SK-N-SH (cell line): ENCODE results near the gene ITIH5. TPM values are rescaled to one million over a fixed set of nuclear protein-coding genes. Genes with fewer than 3 reads are reported as not detected.

Source experiments
- CTCF ChIA-PET: fragments of 300-600, 350-600 bp; formaldehyde crosslinking; extraction: SDS; loops from one replicate; lab custom pipeline; 2021; lab: Yijun Ruan, JAX
- POLR2A ChIA-PET: fragments of 350-600 bp; sonication (Branson Sonifier 250); formaldehyde crosslinking; extraction: SDS; loops from one replicate; lab custom pipeline; 2020; ENCODE audit warnings: antibody characterized with exemption, inconsistent platforms; lab: Yijun Ruan, JAX
- DNase-seq: peaks from one replicate; pipeline ENCODE4 v3.0.0; 2012
- H2AFZ ChIP-seq: fragments of 200-600 bp; sonication (generic); 2 replicates; pipeline ENCODE4 v1.8.1; 2016; ENCODE audit warnings: antibody characterized with exemption, mild to moderate bottlenecking, low read depth
- H3F3A ChIP-seq: fragments of 200-600 bp; sonication (generic); replicated peaks from 2 replicates; pipeline ENCODE3; 2016; ENCODE audit warnings: antibody characterized with exemption, mild to moderate bottlenecking; ENCODE audit not compliant: insufficient read depth
- H3K27ac ChIP-seq, 2 experiments: fragments of 200-500 bp in 1 of 2; fragments of 200-600 bp in 1 of 2; sonication (Bioruptor generic) in 1 of 2; sonication (generic), shearing (Covaris generic) in 1 of 2; 2 replicates each; pipeline versions ENCODE4 v1.5.1 to v1.6.1; 2014 to 2016; ENCODE audit warnings: low read depth in 2 of 2, inconsistent platforms in 1 of 2, low read length in 1 of 2, mild to moderate bottlenecking in 1 of 2, mixed read lengths in 1 of 2
- H3K27me3 ChIP-seq: fragments of 200-600 bp; sonication (generic), shearing (Covaris generic); 2 replicates; pipeline ENCODE4 v1.6.1; 2016; ENCODE audit warnings: mixed run types; ENCODE audit not compliant: insufficient read depth
- H3K36me3 ChIP-seq, 2 experiments: fragments of 200-500 bp in 1 of 2; fragments of 200-600 bp in 1 of 2; sonication (Bioruptor generic) in 1 of 2; sonication (generic) in 1 of 2; replicated peaks in 1 of 2; 2 replicates each; pipeline versions ENCODE3 to v1.5.1; 2014 to 2016; ENCODE audit warnings: low read length in 1 of 2, mild to moderate bottlenecking in 1 of 2; ENCODE audit not compliant: insufficient read depth in 2 of 2, control insufficient read depth in 1 of 2
- H3K4me1 ChIP-seq, 2 experiments: fragments of 200-500 bp in 1 of 2; fragments of 200-600 bp in 1 of 2; sonication (Bioruptor generic) in 1 of 2; sonication (generic), shearing (Covaris generic) in 1 of 2; 2 replicates each; pipeline versions ENCODE4 v1.5.1 to v1.6.1; 2014 to 2016; ENCODE audit warnings: low read depth in 1 of 2, low read length in 1 of 2, mixed run types in 1 of 2; ENCODE audit not compliant: insufficient read depth in 2 of 2, control insufficient read depth in 1 of 2
- H3K4me2 ChIP-seq: fragments of 200-600 bp; sonication (generic), shearing (Covaris generic); 2 replicates; pipeline ENCODE4 v1.6.1; 2017; ENCODE audit warnings: mixed run types
- H3K4me3 ChIP-seq, 2 experiments: fragments of 200-500 bp in 1 of 2; fragments of 200-600 bp in 1 of 2; sonication (Bioruptor generic) in 1 of 2; sonication (generic), shearing (Covaris generic) in 1 of 2; 2 replicates each; pipeline versions ENCODE4 v1.5.1 to v1.8.1; 2014 to 2016; ENCODE audit warnings: low read depth in 2 of 2, inconsistent platforms in 1 of 2, low read length in 1 of 2, mild to moderate bottlenecking in 1 of 2, mixed read lengths in 1 of 2, moderate library complexity in 1 of 2
- H3K79me2 ChIP-seq: fragments of 200-600 bp; sonication (generic); 2 replicates; pipeline ENCODE4 v1.8.1; 2017; ENCODE audit warnings: mild to moderate bottlenecking; ENCODE audit not compliant: insufficient read depth
- H3K9ac ChIP-seq: fragments of 200-600 bp; sonication (generic); 2 replicates; pipeline ENCODE4 v1.6.1; 2017; ENCODE audit warnings: mixed run types
- H3K9me2 ChIP-seq: fragments of 200-600 bp; sonication (generic); 2 replicates; pipeline ENCODE4 v1.6.1; 2017; ENCODE audit warnings: mixed run types
- H3K9me3 ChIP-seq: fragments of 200-600 bp; sonication (generic); 2 replicates; pipeline ENCODE4 v1.6.1; 2017; ENCODE audit warnings: mixed run types, mild to moderate bottlenecking, moderate library complexity
- H4K20me1 ChIP-seq: fragments of 200-600 bp; sonication (generic); 2 replicates; pipeline ENCODE4 v1.6.1; 2017; ENCODE audit warnings: mild to moderate bottlenecking, mixed run types; ENCODE audit not compliant: insufficient read depth
- CHD2 ChIP-seq: fragments of 150-350 bp; IDR thresholded peaks from 2 replicates; pipeline ENCODE4 v1.6.1; 2018; ENCODE audit warnings: low read length; ENCODE audit not compliant: partially characterized antibody
- ELF1 ChIP-seq: IDR thresholded peaks from 2 replicates; pipeline ENCODE4 v1.4.0; 2012
- EZH2phosphoT487 ChIP-seq: fragments of 200-600 bp; sonication (generic); IDR thresholded peaks from 2 replicates; pipeline ENCODE4 v1.6.1; 2017; ENCODE audit warnings: low read depth, mixed run types, mild to moderate bottlenecking, antibody characterized with exemption, moderate library complexity, borderline replicate concordance
- FOXJ3 ChIP-seq: sonication (generic); formaldehyde crosslinking; IDR thresholded peaks from 2 replicates; pipeline ENCODE4 v1.5.1; 2020; ENCODE audit warnings: mild to moderate bottlenecking, missing genetic modification reagents
- GABPA ChIP-seq: IDR thresholded peaks from 2 replicates; pipeline ENCODE4 v1.4.0; 2012; ENCODE audit warnings: low read depth, mild to moderate bottlenecking
- MEF2A ChIP-seq: IDR thresholded peaks from 2 replicates; pipeline ENCODE4 v1.4.0; 2012; ENCODE audit warnings: low read depth, borderline replicate concordance
- NFIC ChIP-seq: IDR thresholded peaks from 2 replicates; pipeline ENCODE4 v1.4.0; 2012; ENCODE audit warnings: borderline replicate concordance
- NRF1 ChIP-seq: IDR thresholded peaks from 2 replicates; pipeline ENCODE4 v1.6.1; 2012; ENCODE audit warnings: low read depth, mild to moderate bottlenecking, low read length
- POLR2AphosphoS5 ChIP-seq: IDR thresholded peaks from 2 replicates; pipeline ENCODE4 v1.6.1; 2012; ENCODE audit warnings: low read depth, low read length
- RAD21 ChIP-seq: IDR thresholded peaks from 2 replicates; pipeline ENCODE4 v1.6.1; 2012; ENCODE audit warnings: mild to moderate bottlenecking, low read length
- RCOR1 ChIP-seq: fragments of 150-350 bp; IDR thresholded peaks from 2 replicates; pipeline ENCODE4 v1.6.1; 2017; ENCODE audit warnings: antibody characterized with exemption, low read length
- RFX5 ChIP-seq: IDR thresholded peaks from 2 replicates; pipeline ENCODE4 v1.6.1; 2012; ENCODE audit warnings: mild to moderate bottlenecking, improper control_type of control experiment, low read length
- RXRA ChIP-seq: IDR thresholded peaks from 2 replicates; pipeline ENCODE4 v1.4.0; 2012; ENCODE audit warnings: low read depth, mild to moderate bottlenecking, borderline replicate concordance
- WGBS: methylation state at CpG from one replicate; pipeline ENCODE4 v1.1.6; 2017; ENCODE audit warnings: low lambda C conversion rate; 5-methylcytosine and 5-hydroxymethylcytosine counted together
- polyA plus RNA-seq, 3 experiments: library from polyadenylated mRNA; depleted of rRNA; stranded (reverse); fragments of >200 nt; gene quantifications; 2 replicates each; pipeline ENCODE4 v1.2.3, GENCODE V29; 2012
- TF ChIP-seq, protein P1 (sequence below): IDR thresholded peaks from 2 replicates; pipeline ENCODE4 v1.4.0; 2012; ENCODE audit warnings: low read depth
- TF ChIP-seq, protein P2 (sequence below): IDR thresholded peaks from 2 replicates; pipeline ENCODE4 v1.4.0; 2012; ENCODE audit warnings: low read depth, borderline replicate concordance
- TF ChIP-seq, protein P3 (sequence below): fragments of 150-350 bp; IDR thresholded peaks from 2 replicates; pipeline ENCODE4 v1.6.1; 2017; ENCODE audit warnings: antibody characterized with exemption, low read length, low read depth, borderline replicate concordance
- TF ChIP-seq, protein P4 (sequence below): fragments of 150-350 bp; IDR thresholded peaks from 2 replicates; pipeline ENCODE4 v1.6.1; 2016; ENCODE audit warnings: mild to moderate bottlenecking, low read depth, low read length
- TF ChIP-seq, protein P5 (sequence below): IDR thresholded peaks from 2 replicates; pipeline ENCODE4; 2012
- TF ChIP-seq, protein P6 (sequence below): fragments of 200-600 bp; sonication (generic); IDR thresholded peaks from 2 replicates; pipeline ENCODE4 v1.6.1; 2017; ENCODE audit warnings: antibody characterized with exemption, mild to moderate bottlenecking, moderate library complexity

ITIH5 gene
- polyA plus RNA-seq, 1 of the 3 experiments (the other 2 are of a cell fraction): 0.07 TPM

DNA sequence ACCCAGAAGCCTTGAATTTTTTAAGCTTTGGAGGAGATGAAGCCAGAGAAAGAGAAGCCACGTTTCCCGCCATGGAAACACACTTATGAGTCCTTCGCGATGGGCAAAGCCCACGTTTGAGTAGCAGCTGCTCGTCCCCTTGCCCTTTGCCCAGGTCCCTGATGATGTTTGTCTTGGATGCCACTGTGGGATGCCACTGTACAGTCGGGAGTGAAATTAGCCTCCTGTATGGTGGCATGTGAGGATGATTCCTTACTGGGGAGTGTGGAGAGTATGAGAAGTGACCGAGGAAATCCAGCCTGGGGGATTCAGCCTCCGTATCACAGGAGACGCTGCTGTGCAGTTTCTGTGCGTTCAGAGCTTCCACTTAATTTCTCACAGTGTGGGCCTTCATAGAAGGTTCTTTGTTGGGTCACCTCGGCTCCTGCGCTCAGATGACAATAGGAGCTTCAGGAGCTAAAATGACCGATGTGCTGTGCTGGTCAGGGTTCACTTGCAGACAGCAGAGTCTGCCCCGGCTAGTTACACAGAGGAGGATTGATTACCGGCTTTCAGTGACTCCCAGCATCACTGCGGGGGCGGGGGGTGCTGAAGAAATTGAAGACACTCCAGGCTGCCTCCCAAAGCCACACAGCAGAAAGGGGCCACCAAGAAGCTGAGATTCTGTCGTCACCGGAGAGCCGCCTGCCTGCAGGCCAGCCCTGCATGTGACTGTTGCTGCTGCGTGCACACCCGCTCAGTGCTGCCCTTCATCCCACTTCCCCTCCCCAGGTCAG is 133.9 kb downstream of the ITIH5 start:
- Histone ChIP-seq H3K4me1 (no peaks in the 10 kb centered on the region; a peak in 2 of 4 replicates), H3K27me3 (no peaks in the 10 kb centered on the region; the same call in 1 of the 2 replicates), H3K36me3 (no peaks in the 10 kb centered on the region), H4K20me1 (no peaks in the 10 kb centered on the region), H3K9ac (no peak overlapping the region), H2AFZ (no peak overlapping the region), H3K9me3 (no peaks in the 10 kb centered on the region), H3K9me2 (no peaks in the 10 kb centered on the region), H3K4me2 (no peak overlapping the region), H3K4me3 (no peak overlapping the region), H3K27ac (no peak overlapping the region), H3K79me2 (no peaks in the 10 kb centered on the region), H3F3A (no peaks in the 10 kb centered on the region)
- TF ChIP-seq, protein P1, sequence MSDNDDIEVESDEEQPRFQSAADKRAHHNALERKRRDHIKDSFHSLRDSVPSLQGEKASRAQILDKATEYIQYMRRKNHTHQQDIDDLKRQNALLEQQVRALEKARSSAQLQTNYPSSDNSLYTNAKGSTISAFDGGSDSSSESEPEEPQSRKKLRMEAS: no peak
- TF ChIP-seq MEF2A (no peak), RFX5 (no peak), POLR2AphosphoS5 (no peak), NFIC (no peak), NRF1 (no peak), ELF1 (no peak), FOXJ3 (CRISPR knock-in tag) (no peak), RXRA (no peak), EZH2phosphoT487 (no peak), GABPA (no peak), CHD2 (no peak), RAD21 (no peak), RCOR1 (no peak)
- TF ChIP-seq, protein P2, sequence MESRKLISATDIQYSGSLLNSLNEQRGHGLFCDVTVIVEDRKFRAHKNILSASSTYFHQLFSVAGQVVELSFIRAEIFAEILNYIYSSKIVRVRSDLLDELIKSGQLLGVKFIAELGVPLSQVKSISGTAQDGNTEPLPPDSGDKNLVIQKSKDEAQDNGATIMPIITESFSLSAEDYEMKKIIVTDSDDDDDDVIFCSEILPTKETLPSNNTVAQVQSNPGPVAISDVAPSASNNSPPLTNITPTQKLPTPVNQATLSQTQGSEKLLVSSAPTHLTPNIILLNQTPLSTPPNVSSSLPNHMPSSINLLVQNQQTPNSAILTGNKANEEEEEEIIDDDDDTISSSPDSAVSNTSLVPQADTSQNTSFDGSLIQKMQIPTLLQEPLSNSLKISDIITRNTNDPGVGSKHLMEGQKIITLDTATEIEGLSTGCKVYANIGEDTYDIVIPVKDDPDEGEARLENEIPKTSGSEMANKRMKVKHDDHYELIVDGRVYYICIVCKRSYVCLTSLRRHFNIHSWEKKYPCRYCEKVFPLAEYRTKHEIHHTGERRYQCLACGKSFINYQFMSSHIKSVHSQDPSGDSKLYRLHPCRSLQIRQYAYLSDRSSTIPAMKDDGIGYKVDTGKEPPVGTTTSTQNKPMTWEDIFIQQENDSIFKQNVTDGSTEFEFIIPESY: no peak
- TF ChIP-seq, protein P3, sequence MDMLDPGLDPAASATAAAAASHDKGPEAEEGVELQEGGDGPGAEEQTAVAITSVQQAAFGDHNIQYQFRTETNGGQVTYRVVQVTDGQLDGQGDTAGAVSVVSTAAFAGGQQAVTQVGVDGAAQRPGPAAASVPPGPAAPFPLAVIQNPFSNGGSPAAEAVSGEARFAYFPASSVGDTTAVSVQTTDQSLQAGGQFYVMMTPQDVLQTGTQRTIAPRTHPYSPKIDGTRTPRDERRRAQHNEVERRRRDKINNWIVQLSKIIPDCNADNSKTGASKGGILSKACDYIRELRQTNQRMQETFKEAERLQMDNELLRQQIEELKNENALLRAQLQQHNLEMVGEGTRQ: no peak
- TF ChIP-seq, protein P4, sequence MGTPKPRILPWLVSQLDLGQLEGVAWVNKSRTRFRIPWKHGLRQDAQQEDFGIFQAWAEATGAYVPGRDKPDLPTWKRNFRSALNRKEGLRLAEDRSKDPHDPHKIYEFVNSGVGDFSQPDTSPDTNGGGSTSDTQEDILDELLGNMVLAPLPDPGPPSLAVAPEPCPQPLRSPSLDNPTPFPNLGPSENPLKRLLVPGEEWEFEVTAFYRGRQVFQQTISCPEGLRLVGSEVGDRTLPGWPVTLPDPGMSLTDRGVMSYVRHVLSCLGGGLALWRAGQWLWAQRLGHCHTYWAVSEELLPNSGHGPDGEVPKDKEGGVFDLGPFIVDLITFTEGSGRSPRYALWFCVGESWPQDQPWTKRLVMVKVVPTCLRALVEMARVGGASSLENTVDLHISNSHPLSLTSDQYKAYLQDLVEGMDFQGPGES: no peak
- TF ChIP-seq, protein P5, sequence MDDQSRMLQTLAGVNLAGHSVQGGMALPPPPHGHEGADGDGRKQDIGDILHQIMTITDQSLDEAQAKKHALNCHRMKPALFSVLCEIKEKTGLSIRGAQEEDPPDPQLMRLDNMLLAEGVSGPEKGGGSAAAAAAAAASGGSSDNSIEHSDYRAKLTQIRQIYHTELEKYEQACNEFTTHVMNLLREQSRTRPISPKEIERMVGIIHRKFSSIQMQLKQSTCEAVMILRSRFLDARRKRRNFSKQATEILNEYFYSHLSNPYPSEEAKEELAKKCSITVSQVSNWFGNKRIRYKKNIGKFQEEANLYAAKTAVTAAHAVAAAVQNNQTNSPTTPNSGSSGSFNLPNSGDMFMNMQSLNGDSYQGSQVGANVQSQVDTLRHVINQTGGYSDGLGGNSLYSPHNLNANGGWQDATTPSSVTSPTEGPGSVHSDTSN: no peak
- TF ChIP-seq, protein P6, sequence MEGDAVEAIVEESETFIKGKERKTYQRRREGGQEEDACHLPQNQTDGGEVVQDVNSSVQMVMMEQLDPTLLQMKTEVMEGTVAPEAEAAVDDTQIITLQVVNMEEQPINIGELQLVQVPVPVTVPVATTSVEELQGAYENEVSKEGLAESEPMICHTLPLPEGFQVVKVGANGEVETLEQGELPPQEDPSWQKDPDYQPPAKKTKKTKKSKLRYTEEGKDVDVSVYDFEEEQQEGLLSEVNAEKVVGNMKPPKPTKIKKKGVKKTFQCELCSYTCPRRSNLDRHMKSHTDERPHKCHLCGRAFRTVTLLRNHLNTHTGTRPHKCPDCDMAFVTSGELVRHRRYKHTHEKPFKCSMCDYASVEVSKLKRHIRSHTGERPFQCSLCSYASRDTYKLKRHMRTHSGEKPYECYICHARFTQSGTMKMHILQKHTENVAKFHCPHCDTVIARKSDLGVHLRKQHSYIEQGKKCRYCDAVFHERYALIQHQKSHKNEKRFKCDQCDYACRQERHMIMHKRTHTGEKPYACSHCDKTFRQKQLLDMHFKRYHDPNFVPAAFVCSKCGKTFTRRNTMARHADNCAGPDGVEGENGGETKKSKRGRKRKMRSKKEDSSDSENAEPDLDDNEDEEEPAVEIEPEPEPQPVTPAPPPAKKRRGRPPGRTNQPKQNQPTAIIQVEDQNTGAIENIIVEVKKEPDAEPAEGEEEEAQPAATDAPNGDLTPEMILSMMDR: no peak
- no peak for DNase-seq
- ChIA-PET CTCF (interaction anchor here (0.5 to 7.5 kb wide), 4 partner anchors 8 to 153 kb away, joined by 3 to 122 read pairs (median 8); no protein-coding TSS in a partner anchor), POLR2A (no interaction called here)
- WGBS: 57% methylated on average over 14 of the region's 23 CpGs
